NCI-H2081 treated with DMSO at 0.1 percent for 48 hours (cell line): ENCODE data around the gene ELAVL2.

Experiments
- DNase-seq: peaks from one replicate; lab custom pipeline; 2025; lab: John Stamatoyannopoulos, UW

Gene ELAVL2

GRCh38 chr9:23659346-23660006, 166.6 kb downstream of the ELAVL2 start:
- no peak for DNase-seq

- DNase-seq, result no peak
Measured at GRCh38 chr9:23658376-23659258, 167.4 kb downstream of the ELAVL2 start.

DNA sequence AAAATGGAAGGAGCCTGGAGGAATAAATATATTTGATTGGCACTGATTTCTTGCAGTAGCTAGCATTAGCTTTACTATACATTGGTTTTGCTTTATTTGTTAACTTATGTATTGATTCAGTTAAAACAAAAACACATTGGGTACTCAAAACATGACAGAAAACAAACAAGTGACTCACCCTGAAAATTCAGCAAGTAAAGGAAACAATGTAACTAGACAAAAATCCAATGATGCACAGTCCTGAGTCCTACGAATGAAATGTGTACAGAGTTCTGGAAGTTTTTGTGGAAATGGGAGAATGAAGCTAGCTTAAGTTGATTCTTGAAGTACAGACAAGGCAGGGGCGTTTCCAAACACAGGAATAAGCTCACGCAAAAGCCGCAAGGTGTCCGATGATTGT, 175.0 kb downstream of the ELAVL2 start:
- no peak for DNase-seq

DNA sequence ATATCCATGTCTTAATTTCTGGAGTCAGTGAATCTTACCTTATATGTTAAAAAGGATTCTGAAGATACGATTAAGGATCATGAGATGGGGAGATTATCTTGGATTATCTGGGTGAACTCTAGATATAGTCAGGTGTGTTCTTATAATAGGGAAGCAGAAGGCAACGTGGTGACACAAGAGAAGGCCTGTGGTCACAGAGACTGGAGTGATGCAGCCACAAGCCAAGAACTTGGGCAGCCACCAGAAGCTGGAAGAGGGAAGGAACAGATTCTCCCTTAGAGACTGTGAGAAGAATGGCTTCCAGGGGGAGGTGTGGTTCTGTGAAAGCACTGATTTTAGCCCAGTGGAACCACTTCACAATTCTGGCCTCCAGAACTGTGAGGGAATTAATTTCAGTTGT, 177.4 kb downstream of the ELAVL2 start:
- DNase-seq, result no peak

DNA sequence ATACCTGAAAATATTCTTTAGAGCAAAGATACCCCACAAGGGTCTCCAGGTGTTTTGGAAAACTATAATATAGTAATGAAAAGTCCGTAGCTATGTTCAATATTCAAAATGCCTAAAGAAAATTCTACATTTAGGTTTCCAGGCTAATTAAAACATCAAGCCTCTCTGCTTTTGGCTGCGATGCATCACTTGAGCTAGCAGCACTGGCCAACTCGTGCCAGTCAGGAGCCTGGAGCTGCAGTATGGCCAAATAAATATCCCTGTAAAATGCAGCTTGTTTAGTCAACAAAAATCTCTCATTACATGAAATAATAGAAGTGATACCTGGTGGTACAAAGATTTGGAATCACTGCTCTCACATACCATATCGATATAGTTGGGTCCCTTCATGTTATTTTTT, 181.1 kb downstream of the ELAVL2 start:
- DNase-seq, result no peak

DNA sequence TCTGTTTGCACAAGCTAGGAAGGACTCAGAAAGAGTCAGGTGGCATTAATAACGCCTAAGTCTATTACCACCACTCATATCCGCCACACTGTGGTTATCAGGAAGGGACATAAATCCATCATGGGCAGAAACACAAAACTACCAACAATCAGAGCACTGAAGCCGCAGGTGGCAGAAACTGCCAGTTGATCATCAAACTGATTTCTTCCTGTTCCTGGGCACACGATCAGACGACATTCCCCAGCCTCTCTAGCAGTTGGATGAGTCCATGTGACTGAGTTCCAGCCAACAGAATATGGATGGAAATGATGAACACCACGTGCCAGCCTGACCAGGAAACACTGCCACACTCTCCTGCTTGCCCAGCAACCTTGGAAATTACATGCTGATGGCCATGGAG, 181.7 kb downstream of the ELAVL2 start:
- no peak for DNase-seq

DNA sequence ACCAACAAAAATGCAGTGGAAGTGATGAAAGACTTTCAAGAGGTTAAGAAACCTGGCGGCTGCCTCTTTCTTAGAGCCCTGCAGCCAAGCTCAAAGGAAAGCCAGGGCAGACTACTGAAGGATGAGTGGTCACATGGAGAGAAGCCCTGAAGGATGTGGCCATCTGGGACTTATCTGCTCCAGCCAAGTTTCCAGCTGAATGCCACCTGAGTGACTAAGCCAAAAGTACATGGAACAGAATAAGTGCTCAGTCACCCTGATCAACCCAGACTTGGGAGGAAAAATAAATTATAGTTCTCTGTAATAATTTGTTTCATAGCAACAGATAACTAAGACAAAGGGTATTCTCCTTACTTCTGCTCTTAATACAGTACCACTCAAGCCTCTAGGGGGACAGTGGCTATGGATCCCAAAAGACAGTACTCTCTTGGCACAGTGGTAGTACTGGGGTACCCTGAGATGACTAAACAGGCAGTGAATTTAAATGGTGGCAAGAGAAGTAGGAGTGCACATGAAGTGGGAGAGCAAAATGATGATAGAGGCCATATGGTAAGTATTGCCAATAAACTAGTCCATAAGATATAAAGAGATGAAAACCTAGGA, 182.3 kb downstream of the ELAVL2 start:
- no peak for DNase-seq
